GM23248 (cell line): ENCODE measurements around the gene SCYGR6.

Source experiments
- EZH2 ChIP-seq: fragments of 200-600 bp; sonication (generic); IDR thresholded peaks from 2 replicates; pipeline ENCODE4 v1.6.1; 2018; ENCODE audit warnings: antibody characterized with exemption, mild to moderate bottlenecking; ENCODE audit not compliant: insufficient read depth, poor library complexity, severe bottlenecking
- EZH2phosphoT487 ChIP-seq: fragments of 200-600 bp; sonication (generic); IDR thresholded peaks from 2 replicates; pipeline ENCODE4 v1.6.1; 2018; ENCODE audit warnings: antibody characterized with exemption, moderate library complexity, mild to moderate bottlenecking, low read depth; ENCODE audit not compliant: insufficient read depth

GRCh38 chr2:227772932-227773331 lies 48.4 kb upstream of the SCYGR6 start:
- no peak for TF ChIP-seq EZH2phosphoT487
- no peak for TF ChIP-seq EZH2
